Renal cortex interstitium (tissue), 11 donors: ENCODE measurements around the gene ACTL9. TPM values are rescaled to one million over a fixed set of nuclear protein-coding genes. Genes with fewer than 3 reads are reported as not detected.

ENCODE experiments used
- DNase-seq, 11 donors: peaks; one replicate each; pipeline ENCODE4 v3.0.0-alpha.2; 2013; ENCODE audit warnings: low read depth in 9 of 11, low spot score in 4 of 11; ENCODE audit errors: extremely low read depth in 1 of 11
- polyA plus RNA-seq, 3 donors: library from polyadenylated mRNA; unstranded; fragments of 120-200 nt; gene quantifications; one replicate each; pipeline ENCODE4 v1.2.1, GENCODE V29; 2013; ENCODE audit not compliant: insufficient read length in 3 of 3

The ACTL9 gene
- polyA plus RNA-seq, 3 donors = not detected

DNA sequence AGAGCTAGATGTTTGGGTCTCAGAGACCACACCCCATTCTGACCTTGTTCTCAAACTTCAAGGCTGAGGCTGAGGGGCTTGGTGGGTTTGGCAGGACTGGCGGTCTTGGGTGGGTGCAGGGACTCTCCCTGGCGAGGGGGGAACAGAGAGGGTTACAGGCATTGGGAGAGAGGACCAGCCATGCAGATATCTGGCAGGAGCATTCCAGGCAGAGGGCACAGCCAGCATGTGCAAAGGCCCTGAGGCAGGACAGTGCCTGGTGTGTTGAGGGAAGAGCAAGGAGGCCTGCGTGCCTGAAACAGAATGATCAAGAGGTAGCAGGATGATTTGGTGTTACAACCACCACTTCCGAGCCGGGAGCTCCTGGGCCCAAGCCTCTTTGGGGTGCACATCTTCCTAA, 40.7 kb downstream of the ACTL9 start:
- DNase-seq = no peak

DNA sequence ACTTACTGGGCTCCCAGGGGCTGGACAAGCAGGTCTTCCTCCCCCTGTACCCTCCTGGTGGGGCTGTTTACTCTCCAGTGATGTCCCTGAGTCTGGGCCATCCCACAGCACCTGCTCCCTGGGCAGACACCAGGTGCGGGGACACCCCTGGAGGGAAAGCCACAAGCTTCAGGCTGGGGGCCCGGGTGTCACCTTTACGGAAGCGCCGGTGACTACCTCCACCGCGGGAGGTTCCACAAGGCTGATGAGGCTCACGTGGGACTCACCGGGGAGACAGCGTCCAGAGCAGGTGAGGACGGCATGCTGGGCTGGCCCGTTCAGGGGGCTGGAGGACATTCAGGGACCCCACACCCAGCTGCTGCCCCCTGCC, 43.3 kb downstream of the ACTL9 start:
- no peak for DNase-seq

- peak in 7 of 11 donors; percentile 23 to 41 (median 30) for DNase-seq
Observed at GRCh38 chr19:8654591-8655339, 43.8 kb downstream of the ACTL9 start.

DNA sequence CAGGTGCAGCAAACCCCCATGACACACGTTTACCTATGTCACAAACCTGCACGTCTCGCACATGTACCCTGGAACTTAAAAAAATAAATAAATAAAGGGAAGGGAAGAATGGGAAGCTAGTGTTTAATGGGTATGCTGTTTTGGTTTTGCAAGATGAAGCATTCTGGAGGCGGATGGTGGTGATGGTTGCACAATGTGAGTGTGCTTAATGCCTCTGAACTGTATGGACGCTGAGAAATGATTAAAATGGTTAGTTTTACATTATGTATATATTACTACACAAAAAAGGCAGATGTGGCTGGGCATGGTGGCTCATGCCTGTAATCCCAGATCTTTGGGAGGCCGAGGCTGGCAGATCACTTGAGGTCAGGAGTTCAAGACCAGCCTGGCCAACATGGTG, 50.4 kb downstream of the ACTL9 start:
- DNase-seq = no peak

Other genes starting within 250 kb of the ACTL9 start
- gene PRAM1, start 196.2 kb downstream of the ACTL9 start, polyA plus RNA-seq = 1 to 10 TPM; 1.5 to 3.2 (median 1.7) TPM
- 10 to 100 TPM; 20.4 to 30.7 (median 25.0) TPM for gene ZNF414, start 184.6 kb downstream of the ACTL9 start, polyA plus RNA-seq
- gene MYO1F, start 121.4 kb downstream of the ACTL9 start, polyA plus RNA-seq = 10 to 100 TPM in 1 of 3 donors, 1 to 10 TPM in 2; 3.7 to 10.5 (median 5.5) TPM
- gene ADAMTS10, start 88.1 kb downstream of the ACTL9 start, polyA plus RNA-seq = 10 to 100 TPM; 30.0 to 51.8 (median 45.0) TPM
- not detected for gene NFILZ, start 68.2 kb downstream of the ACTL9 start, polyA plus RNA-seq
- gene OR2Z1, start 22.8 kb upstream of the ACTL9 start, polyA plus RNA-seq = not detected
- 10 to 100 TPM; 44.4 to 45.7 (median 44.5) TPM for gene ZNF558, start 133.5 kb upstream of the ACTL9 start, polyA plus RNA-seq
- gene MBD3L1, start 133.6 kb upstream of the ACTL9 start, polyA plus RNA-seq = not detected